Subcutaneous adipose tissue (tissue), 4 donors: ENCODE measurements around the gene CYP2E1. TPM values are rescaled to one million over a fixed set of nuclear protein-coding genes. Genes with fewer than 3 reads are reported as not detected.

ENCODE experiments used
- CTCF ChIP-seq: fragments of 450-650 bp; IDR thresholded peaks from one replicate; pipeline ENCODE4 v1.5.1; 2016; ENCODE audit warnings: low read depth, mild to moderate bottlenecking, control low read depth, antibody characterized with exemption, moderate library complexity
- total RNA-seq, 4 donors: library from RNA; depleted of rRNA; stranded (reverse); fragments of >200 nt; gene quantifications; one replicate each; pipeline ENCODE4 v1.1.0, GENCODE V29; 2016

The CYP2E1 gene
- total RNA-seq, 4 donors from 2014 or later, result 1.1 to 3.2 (median 1.4) TPM; not detected in 1

DNA sequence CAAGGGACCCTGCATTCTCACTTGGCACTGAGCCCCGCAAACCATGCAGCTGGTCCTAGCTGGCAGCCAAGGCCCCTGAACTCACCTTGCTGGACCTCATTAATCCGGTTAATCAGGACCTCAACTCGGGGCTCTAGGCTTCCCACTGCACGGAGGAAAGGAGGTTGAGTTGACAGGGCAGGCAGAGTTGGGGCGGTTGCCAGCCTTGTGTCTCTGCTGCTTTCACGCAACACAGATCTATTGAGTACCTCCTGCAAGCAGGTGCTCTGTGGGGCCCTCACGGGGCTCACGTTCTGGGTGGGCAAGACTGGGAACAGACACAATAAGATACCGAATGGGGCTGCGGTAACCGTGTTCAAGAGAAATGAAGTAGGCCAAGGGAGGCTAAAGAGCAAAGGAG is 32.1 kb downstream of the CYP2E1 start:
- no peak for TF ChIP-seq CTCF

GRCh38 chr10:133564816-133565215 is 37.7 kb downstream of the CYP2E1 start:
- no peak for TF ChIP-seq CTCF

DNA sequence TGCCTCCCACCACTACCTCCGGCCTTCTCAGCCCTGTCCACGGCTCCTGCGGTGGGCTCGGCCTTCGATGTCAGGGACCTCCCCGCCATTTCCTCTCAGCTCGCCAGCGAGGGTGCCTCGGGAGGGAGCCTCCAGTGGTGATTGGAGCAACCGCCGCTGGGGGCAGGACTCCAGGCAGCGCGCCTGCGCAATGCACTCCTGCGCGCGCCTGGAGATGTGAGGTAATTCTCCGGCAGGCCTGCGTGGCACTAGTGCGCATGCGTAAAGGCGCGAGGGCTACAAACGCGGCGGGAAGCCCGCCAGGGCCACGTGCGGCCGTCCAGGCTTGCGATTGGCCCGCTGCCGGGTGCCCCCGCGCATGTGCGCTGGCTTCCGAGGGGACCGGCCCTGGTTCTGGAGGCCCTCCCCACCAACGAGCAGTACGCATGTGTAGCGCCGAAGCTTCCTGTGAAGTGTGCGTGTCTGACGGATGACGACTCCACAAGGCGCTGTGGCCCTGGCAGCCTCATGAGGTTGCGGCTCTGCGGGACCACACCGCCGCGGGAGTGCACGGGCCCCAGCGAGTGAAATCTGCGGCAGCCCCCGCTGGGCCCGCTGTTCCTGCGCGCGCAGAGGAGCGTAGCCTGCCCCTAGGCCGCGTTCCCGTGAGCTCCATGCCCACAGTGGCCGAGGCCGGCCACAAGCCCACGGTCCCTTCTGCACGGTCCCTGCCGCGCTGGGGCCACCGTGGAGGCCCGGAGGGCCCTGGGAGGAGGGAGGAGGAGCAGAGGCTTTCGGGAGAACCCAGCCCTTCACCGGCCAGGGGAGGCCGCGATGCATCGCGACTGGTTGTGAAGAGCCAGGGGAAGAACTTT is 38.5 kb downstream of the CYP2E1 start, which contains the start of gene SYCE1:
Gene SYCE1, minus strand, starts transcription at position 143 of the 854 bp plus-strand sequence. Its CDS starts 54 bp downstream, at position 89.
- TF ChIP-seq CTCF, result no peak

DNA sequence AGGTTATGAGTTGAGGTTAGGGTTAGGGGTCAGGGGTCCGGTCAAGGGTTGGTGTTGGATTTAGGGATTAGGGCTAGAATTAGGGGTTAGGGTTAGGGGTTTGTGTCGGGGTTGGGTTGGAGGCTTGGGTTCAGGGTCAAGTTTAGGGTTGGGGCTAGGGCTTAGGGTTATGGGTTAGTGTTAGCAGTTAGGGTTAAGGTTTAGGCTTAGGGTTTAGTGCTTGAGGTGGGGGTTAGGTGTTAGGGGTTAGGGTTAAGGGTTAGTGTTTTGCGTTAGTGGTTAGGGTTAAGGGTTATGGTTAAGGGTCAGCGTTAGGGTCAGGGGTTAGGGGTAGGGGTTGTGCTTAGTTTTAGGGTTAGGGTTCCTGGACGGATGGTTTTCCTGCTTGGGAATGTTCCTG is 40.0 kb downstream of the CYP2E1 start:
- no peak for TF ChIP-seq CTCF

DNA sequence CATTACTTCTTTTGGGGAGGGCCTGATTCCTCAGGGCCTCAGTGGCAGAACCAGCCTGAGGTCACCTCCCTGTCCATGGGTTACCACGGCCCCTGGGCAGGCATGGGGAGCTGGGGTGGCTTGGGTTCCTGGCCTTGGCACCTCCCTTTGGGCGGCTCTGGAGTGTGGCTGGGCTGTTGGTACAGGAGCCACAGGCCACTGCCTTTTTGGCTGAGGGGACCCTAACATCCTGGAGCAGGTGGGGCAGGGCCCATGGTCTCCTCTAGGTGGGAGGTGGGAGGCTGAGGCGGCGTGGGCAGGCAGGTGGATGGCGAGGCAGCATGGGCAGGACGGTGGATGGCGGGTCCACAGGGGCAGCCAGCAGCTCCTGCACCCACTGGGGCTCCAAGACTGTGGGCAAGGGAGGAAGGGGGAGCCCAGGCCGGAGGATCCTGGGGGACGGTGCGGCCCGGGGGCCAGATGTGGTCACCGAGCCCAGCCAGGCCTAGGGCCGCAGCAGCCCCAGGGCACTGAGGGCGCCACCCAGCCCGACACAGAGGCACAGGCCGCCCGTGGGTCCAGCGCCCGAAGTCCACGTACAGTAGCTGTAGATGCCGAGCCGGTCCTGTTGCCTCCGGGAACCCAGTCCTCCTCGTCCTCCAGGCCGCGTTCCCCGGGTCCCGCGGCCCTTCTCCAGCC is 40.6 kb downstream of the CYP2E1 start:
- no peak for TF ChIP-seq CTCF

- no peak for TF ChIP-seq CTCF
Measured at GRCh38 chr10:133568287-133568614, 41.1 kb downstream of the CYP2E1 start.

Other genes with a start within 250 kb of the CYP2E1 start
- gene TUBGCP2, start 218.5 kb upstream of the CYP2E1 start, total RNA-seq, result 10 to 100 TPM; 24.5 to 43.9 (median 36.8) TPM
- gene ZNF511, start 218.4 kb upstream of the CYP2E1 start, total RNA-seq, result 10 to 100 TPM; 17.2 to 29.0 (median 25.3) TPM
- gene CALY, start 190.5 kb upstream of the CYP2E1 start, total RNA-seq, result under 1 TPM in 1 of 4 donors, not detected in 3; 0.34 TPM
- not detected for gene PRAP1, start 180.0 kb upstream of the CYP2E1 start, total RNA-seq
- gene FUOM, start 169.3 kb upstream of the CYP2E1 start, total RNA-seq, result 10 to 100 TPM; 16.5 to 43.2 (median 29.6) TPM
- gene ECHS1, start 154.0 kb upstream of the CYP2E1 start, total RNA-seq, result 100 to 1,000 TPM; 106 to 317 (median 123) TPM
- 10 to 100 TPM in 1 of 4 donors, 1 to 10 TPM in 3; 2.4 to 18.6 (median 8.1) TPM for gene PAOX, start 148.1 kb upstream of the CYP2E1 start, total RNA-seq
- 10 to 100 TPM; 14.8 to 29.7 (median 23.1) TPM for gene MTG1, start 133.2 kb upstream of the CYP2E1 start, total RNA-seq
- not detected for gene SPRN, start 102.7 kb upstream of the CYP2E1 start, total RNA-seq
- gene SCART1, start 73.4 kb upstream of the CYP2E1 start, total RNA-seq, result 1 to 10 TPM; 1.8 to 5.5 (median 2.0) TPM
- gene SYCE1, start 38.2 kb downstream of the CYP2E1 start, total RNA-seq, result 10 to 100 TPM in 1 of 4 donors, 1 to 10 TPM in 1, not detected in 2; 1.1 to 13.2 TPM
- gene FRG2B, start 99.4 kb downstream of the CYP2E1 start, total RNA-seq, result not detected